ENCODE measurements around the gene PIAS4.

The PIAS4 gene

GRCh38 chr19:4042064-4042730 is 34.7 kb downstream of the PIAS4 start:
- no peak for DNase-seq (ENCODE audit: low read depth in 2 of 2, low spot score in 1 of 2)

GRCh38 chr19:4042731-4043082 is 35.2 kb downstream of the PIAS4 start:
- DNase-seq (ENCODE audit: low read depth in 2 of 2, low spot score in 1 of 2) = no peak

- DNase-seq (ENCODE audit: low read depth in 2 of 2, low spot score in 1 of 2) = no peak
Observed at GRCh38 chr19:4043401-4043800, 35.9 kb downstream of the PIAS4 start.

GRCh38 chr19:4043966-4044715 is 36.6 kb downstream of the PIAS4 start:
- no peak for DNase-seq (ENCODE audit: low read depth in 2 of 2, low spot score in 1 of 2)

- no peak for DNase-seq (ENCODE audit: low read depth in 2 of 2, low spot score in 1 of 2)
Observed at GRCh38 chr19:4044990-4045465, 37.5 kb downstream of the PIAS4 start.

- no peak for DNase-seq (ENCODE audit: low read depth in 2 of 2, low spot score in 1 of 2)
Observed at GRCh38 chr19:4045597-4046361, 38.2 kb downstream of the PIAS4 start.

- no peak for DNase-seq (ENCODE audit: low read depth in 2 of 2, low spot score in 1 of 2)
Observed at GRCh38 chr19:4046362-4046691, 38.8 kb downstream of the PIAS4 start.

- no peak for DNase-seq (ENCODE audit: low read depth in 2 of 2, low spot score in 1 of 2)
Observed at GRCh38 chr19:4046946-4047683, 39.6 kb downstream of the PIAS4 start.

- DNase-seq (ENCODE audit: low read depth in 2 of 2, low spot score in 1 of 2) = no peak
Observed at GRCh38 chr19:4049432-4049831, 41.9 kb downstream of the PIAS4 start.

- DNase-seq (ENCODE audit: low read depth in 2 of 2, low spot score in 1 of 2) = no peak
Observed at GRCh38 chr19:4051175-4052101, 43.9 kb downstream of the PIAS4 start.

GRCh38 chr19:4052114-4052992 is 44.8 kb downstream of the PIAS4 start:
- no peak for DNase-seq (ENCODE audit: low read depth in 2 of 2, low spot score in 1 of 2)

GRCh38 chr19:4052993-4053422 is 45.5 kb downstream of the PIAS4 start:
- no peak for DNase-seq (ENCODE audit: low read depth in 2 of 2, low spot score in 1 of 2)

GRCh38 chr19:4053423-4054324 is 46.1 kb downstream of the PIAS4 start:
- DNase-seq (ENCODE audit: low read depth in 2 of 2, low spot score in 1 of 2) = no peak

GRCh38 chr19:4054441-4055208 is 47.1 kb downstream of the PIAS4 start:
- DNase-seq (ENCODE audit: low read depth in 2 of 2, low spot score in 1 of 2) = no peak

GRCh38 chr19:4055209-4055552 is 47.6 kb downstream of the PIAS4 start:
- DNase-seq (ENCODE audit: low read depth in 2 of 2, low spot score in 1 of 2) = no peak

- peak in 1 of 2 donors; percentile 36 for DNase-seq (ENCODE audit: low read depth in 2 of 2, low spot score in 1 of 2)
Observed at GRCh38 chr19:4057931-4058692, 50.6 kb downstream of the PIAS4 start.

Data from stimulated activated CD8-positive, alpha-beta memory T cell treated with anti-CD3 and anti-CD28 coated beads, Interleukin-4, amount 100 ng/mL, for 1 hour (primary cell).